AG09309 (cell line): Measurements from ENCODE around the gene C1QTNF9.

Source experiments
- DNase-seq: peaks from one replicate; pipeline ENCODE4 v3.0.0-alpha.2; 2010; ENCODE audit warnings: low read depth
- H3K4me3 ChIP-seq: 2 replicates; pipeline ENCODE4 v1.5.1; 2011; ENCODE audit warnings: mild to moderate bottlenecking, low read depth, low read length, moderate library complexity; ENCODE audit not compliant: control insufficient read depth
- TF ChIP-seq, protein P1 (sequence below): IDR thresholded peaks from 2 replicates; pipeline ENCODE4 v1.5.1; 2011; ENCODE audit warnings: mild to moderate bottlenecking, low read depth, low read length, inconsistent platforms; ENCODE audit not compliant: insufficient read depth, control insufficient read depth; ENCODE audit errors: missing control alignments

Gene C1QTNF9

DNA sequence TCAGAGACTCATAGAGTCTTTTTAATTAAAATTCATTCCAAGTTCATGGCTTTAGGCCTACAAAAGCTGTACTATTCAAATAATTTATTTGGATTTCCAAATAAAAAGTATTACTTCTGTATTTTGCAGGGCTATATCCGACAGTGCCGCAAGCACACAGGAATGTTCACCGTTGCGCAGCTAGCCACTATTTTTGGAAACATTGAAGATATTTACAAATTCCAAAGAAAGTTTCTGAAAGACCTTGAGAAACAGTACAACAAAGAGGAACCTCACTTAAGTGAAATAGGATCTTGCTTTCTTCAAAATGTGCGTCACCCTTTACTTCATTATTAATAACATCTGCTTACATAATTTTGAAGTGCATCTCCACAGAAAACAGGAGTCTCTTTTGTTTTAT is 20.5 kb upstream of the C1QTNF9 start:
- no peak overlapping the region for H3K4me3 ChIP-seq
- TF ChIP-seq, protein P1, sequence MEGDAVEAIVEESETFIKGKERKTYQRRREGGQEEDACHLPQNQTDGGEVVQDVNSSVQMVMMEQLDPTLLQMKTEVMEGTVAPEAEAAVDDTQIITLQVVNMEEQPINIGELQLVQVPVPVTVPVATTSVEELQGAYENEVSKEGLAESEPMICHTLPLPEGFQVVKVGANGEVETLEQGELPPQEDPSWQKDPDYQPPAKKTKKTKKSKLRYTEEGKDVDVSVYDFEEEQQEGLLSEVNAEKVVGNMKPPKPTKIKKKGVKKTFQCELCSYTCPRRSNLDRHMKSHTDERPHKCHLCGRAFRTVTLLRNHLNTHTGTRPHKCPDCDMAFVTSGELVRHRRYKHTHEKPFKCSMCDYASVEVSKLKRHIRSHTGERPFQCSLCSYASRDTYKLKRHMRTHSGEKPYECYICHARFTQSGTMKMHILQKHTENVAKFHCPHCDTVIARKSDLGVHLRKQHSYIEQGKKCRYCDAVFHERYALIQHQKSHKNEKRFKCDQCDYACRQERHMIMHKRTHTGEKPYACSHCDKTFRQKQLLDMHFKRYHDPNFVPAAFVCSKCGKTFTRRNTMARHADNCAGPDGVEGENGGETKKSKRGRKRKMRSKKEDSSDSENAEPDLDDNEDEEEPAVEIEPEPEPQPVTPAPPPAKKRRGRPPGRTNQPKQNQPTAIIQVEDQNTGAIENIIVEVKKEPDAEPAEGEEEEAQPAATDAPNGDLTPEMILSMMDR, result no peak
- peak; percentile 78 for DNase-seq

DNA sequence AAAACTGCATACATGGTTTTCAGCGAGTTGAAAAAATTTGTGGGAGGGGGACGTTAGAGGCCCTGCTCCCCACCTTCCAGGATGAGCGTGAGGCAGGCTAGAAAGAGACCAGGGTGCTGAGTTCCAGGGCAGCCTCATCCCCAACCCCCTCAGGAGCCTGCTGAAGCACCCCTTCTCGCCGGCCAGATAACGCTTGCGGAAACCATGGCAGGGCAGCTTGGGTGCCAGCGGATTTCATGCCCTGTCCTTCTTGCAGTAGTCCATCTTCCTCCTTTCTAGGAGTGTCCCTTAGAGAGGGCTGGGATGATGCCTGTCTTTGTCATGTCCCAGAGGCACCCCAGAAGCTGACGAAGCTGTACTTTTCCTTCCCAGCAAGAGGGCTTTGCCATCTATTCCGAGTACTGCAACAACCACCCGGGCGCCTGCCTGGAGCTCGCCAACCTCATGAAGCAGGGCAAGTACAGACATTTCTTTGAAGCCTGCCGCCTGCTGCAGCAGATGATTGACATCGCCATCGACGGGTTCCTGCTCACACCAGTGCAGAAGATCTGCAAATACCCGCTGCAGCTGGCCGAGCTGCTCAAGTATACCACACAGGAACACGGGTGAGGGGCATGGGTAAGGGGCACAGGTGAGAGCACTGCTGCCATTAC is 19.0 kb upstream of the C1QTNF9 start:
- DNase-seq, result no peak
- no peak overlapping the region for H3K4me3 ChIP-seq
- TF ChIP-seq, protein P1, result no peak

DNA sequence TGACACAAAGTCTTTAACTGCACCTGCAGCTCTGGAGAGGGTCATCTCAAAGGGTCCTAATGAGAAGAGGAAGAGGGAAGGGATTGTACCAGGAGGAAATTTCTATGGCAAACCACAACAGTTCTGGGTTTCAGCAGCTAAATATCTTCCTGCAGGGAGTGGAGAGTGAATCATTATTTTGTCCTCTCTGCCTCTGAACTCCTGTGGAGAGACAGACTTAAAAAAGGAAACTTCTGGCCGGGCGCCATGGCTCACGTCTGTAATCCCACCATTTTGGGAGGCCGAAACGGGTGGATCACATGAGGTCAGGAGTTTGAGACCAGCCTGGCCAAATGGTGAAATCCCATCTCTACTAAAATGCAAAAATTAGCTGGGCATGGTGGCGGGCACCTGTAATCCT is 16.9 kb upstream of the C1QTNF9 start:
- no peak overlapping the region for H3K4me3 ChIP-seq
- TF ChIP-seq, protein P1, result no peak
- no peak for DNase-seq

DNA sequence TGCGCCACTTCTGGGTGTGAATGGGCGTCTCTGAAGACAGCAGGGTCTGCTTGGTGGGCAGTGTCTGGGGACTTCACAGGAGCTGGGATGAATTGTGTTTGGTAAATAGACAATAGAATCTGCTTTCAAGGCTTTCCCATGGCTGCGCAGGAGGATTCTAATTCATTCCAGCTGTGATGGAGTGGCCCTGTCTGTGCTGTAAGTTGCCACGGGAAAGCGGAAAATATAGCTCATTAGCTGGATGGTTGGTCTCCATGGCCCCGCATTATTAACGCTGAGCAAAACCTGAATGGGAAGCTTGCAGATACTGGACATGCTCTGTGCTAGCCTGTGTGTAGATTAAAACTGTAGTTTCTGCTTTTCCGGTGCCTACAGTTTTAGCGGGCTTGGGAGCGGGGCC is 15.6 kb upstream of the C1QTNF9 start:
- H3K4me3 ChIP-seq, result no peak overlapping the region
- TF ChIP-seq, protein P1, result no peak

DNA sequence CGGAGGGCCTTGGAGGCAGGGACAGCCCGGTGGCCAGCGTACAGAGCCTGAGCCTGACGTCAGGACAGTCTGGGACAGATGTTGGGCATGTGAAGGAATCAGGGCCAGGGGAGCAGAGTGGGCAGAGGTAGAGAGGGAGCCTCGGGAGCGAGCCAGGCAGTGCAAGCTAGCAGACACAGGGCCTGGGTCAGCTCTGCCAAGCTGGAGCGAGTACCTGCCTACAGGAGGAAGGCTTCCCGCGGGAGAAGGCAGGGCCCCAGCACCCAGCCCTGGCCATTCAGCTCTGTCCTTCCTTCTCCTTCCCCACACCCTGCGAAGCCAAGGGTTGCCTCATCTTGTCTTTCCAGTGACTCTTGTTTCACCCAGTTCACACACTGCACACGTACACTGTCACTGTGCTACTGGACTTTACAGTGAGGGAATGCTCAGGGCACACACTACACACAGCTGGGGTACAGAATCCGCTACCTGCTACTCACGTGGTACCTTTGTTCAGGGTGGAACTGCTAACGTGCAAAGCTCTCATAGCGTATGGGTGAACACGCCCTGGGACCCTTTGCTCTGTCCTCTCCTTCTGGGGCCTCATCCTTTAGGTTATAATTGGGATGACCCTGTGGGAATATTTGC is 9.8 kb upstream of the C1QTNF9 start:
- no peak for DNase-seq
- TF ChIP-seq, protein P1, result no peak
- H3K4me3 ChIP-seq, result no peak overlapping the region

More for the DNA sequence above, 15.6 kb upstream of the C1QTNF9 start:
- no peak for DNase-seq

DNA sequence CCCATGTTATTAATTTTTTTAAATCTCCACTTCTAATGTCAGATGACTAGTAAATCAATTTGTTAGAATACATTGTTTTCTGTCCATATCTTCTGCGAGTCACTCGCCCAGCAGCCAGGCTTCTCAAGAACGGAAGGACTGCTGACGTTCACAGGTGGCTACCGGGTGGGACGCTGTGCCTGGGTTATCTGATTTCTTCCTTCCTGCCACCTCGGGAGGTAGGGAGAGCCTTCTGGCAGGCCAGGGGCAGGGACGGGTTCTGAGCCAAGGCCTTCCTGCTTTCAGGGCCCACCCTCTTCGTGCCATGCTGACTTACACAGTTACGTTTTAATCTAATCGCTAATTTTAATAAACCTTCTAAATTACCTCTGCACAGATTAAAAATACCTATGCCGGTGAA is 7.9 kb upstream of the C1QTNF9 start:
- no peak overlapping the region for H3K4me3 ChIP-seq
- TF ChIP-seq, protein P1, result no peak
- no peak for DNase-seq
